IMR-90 (cell line): ENCODE results near the gene TLX1. TPM values are rescaled to one million over a fixed set of nuclear protein-coding genes. Genes with fewer than 3 reads are reported as not detected.

Experiments used
- ATAC-seq: fragments of 200-7000 bp; cut with Tn5 transposase; 2 replicates; pipeline ENCODE4 v1.9.1; 2020; ENCODE audit warnings: low read depth, mild to moderate bottlenecking, moderate library complexity
- BruUV-seq: library from RNA; stranded (reverse); fragments of 400-500 nt; replicated peaks from 2 replicates; lab custom pipeline; 2021; lab: Mats Ljungman, UMichigan
- CTCF ChIA-PET: fragments of 300-600 bp; formaldehyde crosslinking; extraction: SDS; loops from one replicate; lab custom pipeline; 2021; ENCODE audit warnings: antibody characterized with exemption; lab: Yijun Ruan, JAX
- POLR2A ChIA-PET: fragments of 300-600 bp; sonication (Branson Sonifier 250); formaldehyde crosslinking; loops from one replicate; lab custom pipeline; 2022; ENCODE audit warnings: antibody characterized with exemption; ENCODE audit not compliant: unreplicated experiment; lab: Charles Lee
- DNase-seq: peaks from one replicate; pipeline ENCODE4 v3.0.0; 2013
- H2AFZ ChIP-seq: replicated peaks from 2 replicates; pipeline ENCODE3; 2013; ENCODE audit warnings: low read length, mild to moderate bottlenecking; ENCODE audit not compliant: poor library complexity
- H2AK5ac ChIP-seq: 2 replicates; pipeline ENCODE4 v1.6.1; 2013; ENCODE audit warnings: low read depth, low read length, inconsistent platforms
- H2AK9ac ChIP-seq: replicated peaks from 2 replicates; pipeline ENCODE3; 2013; ENCODE audit warnings: mild to moderate bottlenecking, low read depth, low read length, moderate library complexity; ENCODE audit not compliant: poor library complexity
- H2BK120ac ChIP-seq: 2 replicates; pipeline ENCODE4 v1.6.1; 2013; ENCODE audit warnings: low read depth, low read length, inconsistent platforms
- H2BK15ac ChIP-seq: 3 replicates; pipeline ENCODE4 v1.6.1; 2013; ENCODE audit warnings: low read depth, low read length, inconsistent platforms
- H2BK20ac ChIP-seq: 2 replicates; pipeline ENCODE4 v1.6.1; 2013; ENCODE audit warnings: low read depth, mild to moderate bottlenecking, inconsistent platforms, low read length, moderate library complexity
- H2BK5ac ChIP-seq: 2 replicates; pipeline ENCODE4 v1.6.1; 2013; ENCODE audit warnings: mild to moderate bottlenecking, low read depth, low read length, inconsistent platforms; ENCODE audit not compliant: poor library complexity, severe bottlenecking
- H3K14ac ChIP-seq: replicated peaks from 2 replicates; pipeline ENCODE4 v1.6.1; 2013; ENCODE audit warnings: low read depth, low read length, inconsistent platforms
- H3K18ac ChIP-seq: 2 replicates; pipeline ENCODE4 v1.6.1; 2013; ENCODE audit warnings: low read depth, low read length, control low read depth
- H3K23ac ChIP-seq: 2 replicates; pipeline ENCODE4 v1.6.1; 2013; ENCODE audit warnings: low read depth, low read length, inconsistent platforms
- H3K27ac ChIP-seq: 2 replicates; pipeline ENCODE4 v1.5.1; 2013; ENCODE audit warnings: mild to moderate bottlenecking, control low read depth, low read length; ENCODE audit not compliant: insufficient read depth
- H3K27me3 ChIP-seq: 2 replicates; pipeline ENCODE4 v1.6.1; 2013; ENCODE audit warnings: low read length; ENCODE audit not compliant: control insufficient read depth, insufficient read depth
- H3K36me3 ChIP-seq: 2 replicates; pipeline ENCODE4 v1.6.1; 2013; ENCODE audit warnings: low read length, mixed read lengths; ENCODE audit not compliant: control insufficient read depth, insufficient read depth
- H3K4ac ChIP-seq: 2 replicates; pipeline ENCODE4 v1.6.1; 2013; ENCODE audit warnings: low read depth, low read length, inconsistent platforms
- H3K4me1 ChIP-seq: 2 replicates; pipeline ENCODE4 v1.6.1; 2013; ENCODE audit warnings: low read length, mixed read lengths; ENCODE audit not compliant: control insufficient read depth, insufficient read depth
- H3K4me2 ChIP-seq: 2 replicates; pipeline ENCODE4 v1.6.1; 2013; ENCODE audit warnings: low read depth, mild to moderate bottlenecking, control low read depth, low read length, moderate library complexity
- H3K4me3 ChIP-seq: 2 replicates; pipeline ENCODE4 v1.5.1; 2013; ENCODE audit warnings: low read depth, mild to moderate bottlenecking, control low read depth, low read length, moderate library complexity; ENCODE audit not compliant: insufficient read depth
- H3K56ac ChIP-seq: 2 replicates; pipeline ENCODE4 v1.6.1; 2013; ENCODE audit warnings: low read length, inconsistent platforms; ENCODE audit not compliant: insufficient read depth; ENCODE audit errors: extremely low read depth
- H3K79me1 ChIP-seq, 2 experiments: 2 replicates each; pipeline ENCODE4 v1.6.1; 2013; ENCODE audit warnings: low read length in 2 of 2, inconsistent platforms in 1 of 2, low read depth in 1 of 2
- H3K9ac ChIP-seq: 2 replicates; pipeline ENCODE4 v1.6.1; 2013; ENCODE audit warnings: low read depth, low read length, control low read depth
- H3K9me1 ChIP-seq: 2 replicates; pipeline ENCODE4 v1.6.1; 2013; ENCODE audit warnings: low read length, inconsistent platforms; ENCODE audit not compliant: insufficient read depth
- H3K9me3 ChIP-seq: 2 replicates; pipeline ENCODE4 v1.6.1; 2013; ENCODE audit warnings: low read length; ENCODE audit not compliant: control insufficient read depth, insufficient read depth
- H4K20me1 ChIP-seq: 2 replicates; pipeline ENCODE4 v1.6.1; 2013; ENCODE audit warnings: low read length, inconsistent platforms; ENCODE audit not compliant: insufficient read depth
- H4K5ac ChIP-seq: 2 replicates; pipeline ENCODE4 v1.6.1; 2013; ENCODE audit warnings: mild to moderate bottlenecking, low read depth, low read length, control low read depth
- H4K8ac ChIP-seq, 2 experiments: 2 replicates each; pipeline ENCODE4 v1.6.1; 2013; ENCODE audit warnings: low read depth in 2 of 2, low read length in 2 of 2, control low read depth in 1 of 2, inconsistent platforms in 1 of 2
- H4K91ac ChIP-seq: 2 replicates; pipeline ENCODE4 v1.6.1; 2013; ENCODE audit warnings: low read depth, low read length, inconsistent platforms; ENCODE audit not compliant: insufficient read depth
- BHLHE40 ChIP-seq: fragments of 150-350 bp; IDR thresholded peaks from 2 replicates; pipeline ENCODE4 v1.6.1; 2016; ENCODE audit warnings: mild to moderate bottlenecking, low read depth, low read length
- CEBPB ChIP-seq: IDR thresholded peaks from 2 replicates; pipeline ENCODE4 v1.6.1; 2012; ENCODE audit warnings: low read depth, low read length, improper control_type of control experiment
- CHD1 ChIP-seq: IDR thresholded peaks from 2 replicates; pipeline ENCODE4 v1.6.1; 2012; ENCODE audit warnings: low read depth, low read length, improper control_type of control experiment
- FOS ChIP-seq: fragments of 150-350 bp; IDR thresholded peaks from 2 replicates; pipeline ENCODE4 v1.6.1; 2016; ENCODE audit warnings: low read depth, low read length
- MAFK ChIP-seq: IDR thresholded peaks from 2 replicates; pipeline ENCODE4 v1.6.1; 2012; ENCODE audit warnings: low read depth, low read length, improper control_type of control experiment
- MXI1 ChIP-seq: IDR thresholded peaks from 2 replicates; pipeline ENCODE4 v1.6.1; 2012; ENCODE audit warnings: low read depth, mild to moderate bottlenecking, low read length, moderate library complexity, borderline replicate concordance
- POLR2A ChIP-seq: IDR thresholded peaks from 2 replicates; pipeline ENCODE4 v1.6.1; 2012; ENCODE audit warnings: mild to moderate bottlenecking, low read depth, low read length
- RAD21 ChIP-seq: IDR thresholded peaks from 2 replicates; pipeline ENCODE4 v1.6.1; 2012; ENCODE audit warnings: low read length, improper control_type of control experiment
- RCOR1 ChIP-seq: IDR thresholded peaks from 2 replicates; pipeline ENCODE4 v1.6.1; 2012; ENCODE audit warnings: mild to moderate bottlenecking, low read length, improper control_type of control experiment; ENCODE audit not compliant: insufficient replicate concordance
- RFX5 ChIP-seq: IDR thresholded peaks from 2 replicates; pipeline ENCODE4 v1.8.0; 2012; ENCODE audit warnings: low read depth, mild to moderate bottlenecking, low read length, moderate library complexity
- SMC3 ChIP-seq: fragments of 150-350 bp; IDR thresholded peaks from 2 replicates; pipeline ENCODE4 v1.6.1; 2016; ENCODE audit warnings: low read depth, mild to moderate bottlenecking, antibody characterized with exemption, low read length, moderate library complexity
- WGBS, 2 experiments: methylation state at CpG; one replicate each; pipeline versions ENCODE4 v1.1.5 to v1.1.7; 2013; ENCODE audit warnings: missing lambda C conversion rate in 2 of 2; ENCODE audit not compliant: insufficient read length in 1 of 2; ENCODE audit errors: extremely low coverage in 2 of 2; 5-methylcytosine and 5-hydroxymethylcytosine counted together
- dilution Hi-C: fragments of 300-500 bp; cut with HindIII; formaldehyde crosslinking; loops from one replicate; pipeline ENCODE4 v1.14.3; 2018; ENCODE audit warnings: low sequenced_read_pairs; ENCODE audit not compliant: unreplicated experiment
- in situ Hi-C: fragments of 300-500 bp; cut with MboI; formaldehyde crosslinking; loops from 3 replicates; pipeline ENCODE4 v1.14.3; 2019; ENCODE audit warnings: low sequenced_read_pairs, inconsistent platforms, mixed read lengths
- intact Hi-C: fragments of 100-400 bp; cut with micrococcal nuclease; formaldehyde crosslinking; loops from 2 replicates; pipeline ENCODE4 v1.10.0; 2022
- polyA plus RNA-seq, 3 experiments: library from polyadenylated mRNA; depleted of rRNA; stranded (reverse); fragments of >200 nt; gene quantifications; 2 replicates each; pipeline ENCODE4 v1.2.3, GENCODE V29; 2012; ENCODE audit warnings: low replicate concordance in 1 of 3
- total RNA-seq: library from RNA; depleted of rRNA; stranded (reverse); fragments of >200 nt; gene quantifications from 2 replicates; pipeline ENCODE4 v1.2.3, GENCODE V29; 2012
- TF ChIP-seq, protein P1 (sequence below): fragments of 150-350 bp; IDR thresholded peaks from 2 replicates; pipeline ENCODE4 v1.6.1; 2016; ENCODE audit warnings: low read depth, mild to moderate bottlenecking, low read length, moderate library complexity, borderline replicate concordance
- TF ChIP-seq, protein P2 (sequence below): conservative IDR thresholded peaks from 2 replicates; pipeline ENCODE4 v1.5.1; 2012; ENCODE audit warnings: mild to moderate bottlenecking, low read depth, low read length, improper control_type of control experiment
- TF ChIP-seq, protein P3 (sequence below): fragments of 150-350 bp; IDR thresholded peaks from 2 replicates; pipeline ENCODE4 v1.6.1; 2017; ENCODE audit warnings: mild to moderate bottlenecking, antibody characterized with exemption, low read length, low read depth

Gene TLX1
- total and polyA plus RNA-seq, 2 of the 4 experiments (the other 2 are of a cell fraction) = not detected

DNA sequence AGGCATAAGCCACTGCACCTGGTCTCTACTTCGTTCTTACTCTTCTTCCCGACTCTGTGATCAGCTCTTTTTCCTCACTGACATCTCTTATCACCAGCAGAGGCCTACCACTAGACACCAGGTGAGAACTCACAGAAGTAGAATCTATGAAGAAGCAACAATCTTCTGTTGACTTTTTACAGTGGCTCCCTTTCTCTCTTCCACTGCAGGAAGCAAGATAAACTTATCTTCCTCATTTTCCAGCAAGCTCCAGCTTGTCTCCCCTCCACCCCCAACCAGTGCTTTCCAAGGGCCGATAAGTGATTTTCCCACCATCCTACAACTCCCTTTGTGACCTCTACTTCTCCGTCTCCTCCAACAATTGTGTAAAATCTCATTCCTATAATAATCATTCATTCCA is 45.5 kb downstream of the TLX1 start:
- H3K9ac ChIP-seq = no peak overlapping the region
- H2BK5ac ChIP-seq = no peak overlapping the region
- H3K4me1 ChIP-seq = no peaks in the 10 kb centered on the region
- no peak for DNase-seq
- H3K4ac ChIP-seq = no peak overlapping the region
- no peak overlapping the region for H3K23ac ChIP-seq
- no peaks in the 10 kb centered on the region for H3K79me1 ChIP-seq
- ChIA-PET CTCF (no interaction called here), POLR2A (no interaction called here)
- H3K4me3 ChIP-seq = no peak overlapping the region
- H3K27ac ChIP-seq = no peak overlapping the region
- no peak overlapping the region for H2AK5ac ChIP-seq
- no TSS peak for BruUV-seq
- intact Hi-C loops = no loop called here
- no peaks in the 10 kb centered on the region for H4K20me1 ChIP-seq
- H2BK15ac ChIP-seq = no peak overlapping the region
- no peak overlapping the region for H2AK9ac ChIP-seq
- no peak overlapping the region for H2AFZ ChIP-seq
- H3K56ac ChIP-seq = no peak overlapping the region
- H4K8ac ChIP-seq = no peak overlapping the region
- in situ Hi-C loops = no loop called here
- no peak overlapping the region for H2BK20ac ChIP-seq
- H3K36me3 ChIP-seq = no peaks in the 10 kb centered on the region
- H3K18ac ChIP-seq = no peak overlapping the region
- peaks cover 31% of the 10 kb centered on the region for H3K27me3 ChIP-seq
- H2BK120ac ChIP-seq = no peak overlapping the region
- H4K5ac ChIP-seq = no peak overlapping the region
- H3K14ac ChIP-seq = no peak overlapping the region
- no peak for ATAC-seq
- H3K9me1 ChIP-seq = no peaks in the 10 kb centered on the region
- H3K9me3 ChIP-seq = peaks cover 6% of the 10 kb centered on the region
- no peak overlapping the region for H3K4me2 ChIP-seq
- H4K91ac ChIP-seq = no peak overlapping the region
- TF ChIP-seq RFX5 (no peak), MXI1 (no peak), POLR2A (no peak), MAFK (no peak), RCOR1 (no peak), FOS (no peak), BHLHE40 (no peak), CEBPB (no peak), CHD1 (no peak), SMC3 (no peak), RAD21 (no peak)
- TF ChIP-seq, protein P1, sequence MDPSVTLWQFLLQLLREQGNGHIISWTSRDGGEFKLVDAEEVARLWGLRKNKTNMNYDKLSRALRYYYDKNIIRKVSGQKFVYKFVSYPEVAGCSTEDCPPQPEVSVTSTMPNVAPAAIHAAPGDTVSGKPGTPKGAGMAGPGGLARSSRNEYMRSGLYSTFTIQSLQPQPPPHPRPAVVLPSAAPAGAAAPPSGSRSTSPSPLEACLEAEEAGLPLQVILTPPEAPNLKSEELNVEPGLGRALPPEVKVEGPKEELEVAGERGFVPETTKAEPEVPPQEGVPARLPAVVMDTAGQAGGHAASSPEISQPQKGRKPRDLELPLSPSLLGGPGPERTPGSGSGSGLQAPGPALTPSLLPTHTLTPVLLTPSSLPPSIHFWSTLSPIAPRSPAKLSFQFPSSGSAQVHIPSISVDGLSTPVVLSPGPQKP = no peak
- TF ChIP-seq, protein P2, sequence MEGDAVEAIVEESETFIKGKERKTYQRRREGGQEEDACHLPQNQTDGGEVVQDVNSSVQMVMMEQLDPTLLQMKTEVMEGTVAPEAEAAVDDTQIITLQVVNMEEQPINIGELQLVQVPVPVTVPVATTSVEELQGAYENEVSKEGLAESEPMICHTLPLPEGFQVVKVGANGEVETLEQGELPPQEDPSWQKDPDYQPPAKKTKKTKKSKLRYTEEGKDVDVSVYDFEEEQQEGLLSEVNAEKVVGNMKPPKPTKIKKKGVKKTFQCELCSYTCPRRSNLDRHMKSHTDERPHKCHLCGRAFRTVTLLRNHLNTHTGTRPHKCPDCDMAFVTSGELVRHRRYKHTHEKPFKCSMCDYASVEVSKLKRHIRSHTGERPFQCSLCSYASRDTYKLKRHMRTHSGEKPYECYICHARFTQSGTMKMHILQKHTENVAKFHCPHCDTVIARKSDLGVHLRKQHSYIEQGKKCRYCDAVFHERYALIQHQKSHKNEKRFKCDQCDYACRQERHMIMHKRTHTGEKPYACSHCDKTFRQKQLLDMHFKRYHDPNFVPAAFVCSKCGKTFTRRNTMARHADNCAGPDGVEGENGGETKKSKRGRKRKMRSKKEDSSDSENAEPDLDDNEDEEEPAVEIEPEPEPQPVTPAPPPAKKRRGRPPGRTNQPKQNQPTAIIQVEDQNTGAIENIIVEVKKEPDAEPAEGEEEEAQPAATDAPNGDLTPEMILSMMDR = no peak
- TF ChIP-seq, protein P3, sequence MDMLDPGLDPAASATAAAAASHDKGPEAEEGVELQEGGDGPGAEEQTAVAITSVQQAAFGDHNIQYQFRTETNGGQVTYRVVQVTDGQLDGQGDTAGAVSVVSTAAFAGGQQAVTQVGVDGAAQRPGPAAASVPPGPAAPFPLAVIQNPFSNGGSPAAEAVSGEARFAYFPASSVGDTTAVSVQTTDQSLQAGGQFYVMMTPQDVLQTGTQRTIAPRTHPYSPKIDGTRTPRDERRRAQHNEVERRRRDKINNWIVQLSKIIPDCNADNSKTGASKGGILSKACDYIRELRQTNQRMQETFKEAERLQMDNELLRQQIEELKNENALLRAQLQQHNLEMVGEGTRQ = no peak
- dilution Hi-C loops = no loop called here
- 51% methylated on average over 3 of the region's 4 CpGs; no CpG with 5 or more reads in 1 of the 2 experiments for WGBS, 2 experiments
